ENCODE data around the gene RPS6KA4.

DNA sequence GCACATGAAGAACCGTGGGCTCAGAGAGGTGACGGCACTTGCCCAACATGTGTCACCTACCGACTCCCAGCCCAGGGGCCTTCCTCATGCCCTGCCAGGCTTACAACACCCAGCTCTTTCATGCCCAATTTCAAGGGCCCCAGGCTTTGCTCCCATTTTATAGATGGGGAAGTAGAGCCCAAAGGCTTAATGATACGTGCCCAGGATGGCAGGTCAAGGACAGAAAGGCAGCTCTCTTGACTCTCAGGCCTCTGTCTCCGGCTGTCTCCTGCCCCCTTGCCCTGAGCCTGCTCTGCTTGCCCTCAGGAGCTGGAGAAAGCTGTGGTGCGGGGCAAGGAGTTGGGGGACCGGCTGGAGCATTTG is 10.0 kb upstream of the RPS6KA4 start:
- TF ChIP-seq, protein P1, sequence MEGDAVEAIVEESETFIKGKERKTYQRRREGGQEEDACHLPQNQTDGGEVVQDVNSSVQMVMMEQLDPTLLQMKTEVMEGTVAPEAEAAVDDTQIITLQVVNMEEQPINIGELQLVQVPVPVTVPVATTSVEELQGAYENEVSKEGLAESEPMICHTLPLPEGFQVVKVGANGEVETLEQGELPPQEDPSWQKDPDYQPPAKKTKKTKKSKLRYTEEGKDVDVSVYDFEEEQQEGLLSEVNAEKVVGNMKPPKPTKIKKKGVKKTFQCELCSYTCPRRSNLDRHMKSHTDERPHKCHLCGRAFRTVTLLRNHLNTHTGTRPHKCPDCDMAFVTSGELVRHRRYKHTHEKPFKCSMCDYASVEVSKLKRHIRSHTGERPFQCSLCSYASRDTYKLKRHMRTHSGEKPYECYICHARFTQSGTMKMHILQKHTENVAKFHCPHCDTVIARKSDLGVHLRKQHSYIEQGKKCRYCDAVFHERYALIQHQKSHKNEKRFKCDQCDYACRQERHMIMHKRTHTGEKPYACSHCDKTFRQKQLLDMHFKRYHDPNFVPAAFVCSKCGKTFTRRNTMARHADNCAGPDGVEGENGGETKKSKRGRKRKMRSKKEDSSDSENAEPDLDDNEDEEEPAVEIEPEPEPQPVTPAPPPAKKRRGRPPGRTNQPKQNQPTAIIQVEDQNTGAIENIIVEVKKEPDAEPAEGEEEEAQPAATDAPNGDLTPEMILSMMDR (IDR thresholded peaks at IDR 0.05) = no peak
- TF ChIP-seq TAF1 (IDR thresholded peaks at IDR 0.05; ENCODE audit: borderline replicate concordance, low read depth, low read length) (no peak), RCOR1 (IDR thresholded peaks at IDR 0.05; ENCODE audit: low read length) (no peak), RAD21 (IDR thresholded peaks at IDR 0.05; ENCODE audit: low read length) (no peak), EZH2phosphoT487 (IDR thresholded peaks at IDR 0.05; ENCODE audit: borderline replicate concordance, low read depth) (no peak), FOXM1 (IDR thresholded peaks at IDR 0.05; ENCODE audit: low read depth) (no peak), POLR2AphosphoS5 (IDR thresholded peaks at IDR 0.05; ENCODE audit: low read depth, low read length) (no peak), FOSL2 (IDR thresholded peaks at IDR 0.05; ENCODE audit: borderline replicate concordance, low read depth) (no peak)
- TF ChIP-seq, protein P2, sequence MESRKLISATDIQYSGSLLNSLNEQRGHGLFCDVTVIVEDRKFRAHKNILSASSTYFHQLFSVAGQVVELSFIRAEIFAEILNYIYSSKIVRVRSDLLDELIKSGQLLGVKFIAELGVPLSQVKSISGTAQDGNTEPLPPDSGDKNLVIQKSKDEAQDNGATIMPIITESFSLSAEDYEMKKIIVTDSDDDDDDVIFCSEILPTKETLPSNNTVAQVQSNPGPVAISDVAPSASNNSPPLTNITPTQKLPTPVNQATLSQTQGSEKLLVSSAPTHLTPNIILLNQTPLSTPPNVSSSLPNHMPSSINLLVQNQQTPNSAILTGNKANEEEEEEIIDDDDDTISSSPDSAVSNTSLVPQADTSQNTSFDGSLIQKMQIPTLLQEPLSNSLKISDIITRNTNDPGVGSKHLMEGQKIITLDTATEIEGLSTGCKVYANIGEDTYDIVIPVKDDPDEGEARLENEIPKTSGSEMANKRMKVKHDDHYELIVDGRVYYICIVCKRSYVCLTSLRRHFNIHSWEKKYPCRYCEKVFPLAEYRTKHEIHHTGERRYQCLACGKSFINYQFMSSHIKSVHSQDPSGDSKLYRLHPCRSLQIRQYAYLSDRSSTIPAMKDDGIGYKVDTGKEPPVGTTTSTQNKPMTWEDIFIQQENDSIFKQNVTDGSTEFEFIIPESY (IDR thresholded peaks at IDR 0.05; ENCODE audit: borderline replicate concordance, low read depth) = no peak
- TF ChIP-seq, protein P3, sequence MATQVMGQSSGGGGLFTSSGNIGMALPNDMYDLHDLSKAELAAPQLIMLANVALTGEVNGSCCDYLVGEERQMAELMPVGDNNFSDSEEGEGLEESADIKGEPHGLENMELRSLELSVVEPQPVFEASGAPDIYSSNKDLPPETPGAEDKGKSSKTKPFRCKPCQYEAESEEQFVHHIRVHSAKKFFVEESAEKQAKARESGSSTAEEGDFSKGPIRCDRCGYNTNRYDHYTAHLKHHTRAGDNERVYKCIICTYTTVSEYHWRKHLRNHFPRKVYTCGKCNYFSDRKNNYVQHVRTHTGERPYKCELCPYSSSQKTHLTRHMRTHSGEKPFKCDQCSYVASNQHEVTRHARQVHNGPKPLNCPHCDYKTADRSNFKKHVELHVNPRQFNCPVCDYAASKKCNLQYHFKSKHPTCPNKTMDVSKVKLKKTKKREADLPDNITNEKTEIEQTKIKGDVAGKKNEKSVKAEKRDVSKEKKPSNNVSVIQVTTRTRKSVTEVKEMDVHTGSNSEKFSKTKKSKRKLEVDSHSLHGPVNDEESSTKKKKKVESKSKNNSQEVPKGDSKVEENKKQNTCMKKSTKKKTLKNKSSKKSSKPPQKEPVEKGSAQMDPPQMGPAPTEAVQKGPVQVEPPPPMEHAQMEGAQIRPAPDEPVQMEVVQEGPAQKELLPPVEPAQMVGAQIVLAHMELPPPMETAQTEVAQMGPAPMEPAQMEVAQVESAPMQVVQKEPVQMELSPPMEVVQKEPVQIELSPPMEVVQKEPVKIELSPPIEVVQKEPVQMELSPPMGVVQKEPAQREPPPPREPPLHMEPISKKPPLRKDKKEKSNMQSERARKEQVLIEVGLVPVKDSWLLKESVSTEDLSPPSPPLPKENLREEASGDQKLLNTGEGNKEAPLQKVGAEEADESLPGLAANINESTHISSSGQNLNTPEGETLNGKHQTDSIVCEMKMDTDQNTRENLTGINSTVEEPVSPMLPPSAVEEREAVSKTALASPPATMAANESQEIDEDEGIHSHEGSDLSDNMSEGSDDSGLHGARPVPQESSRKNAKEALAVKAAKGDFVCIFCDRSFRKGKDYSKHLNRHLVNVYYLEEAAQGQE (IDR thresholded peaks at IDR 0.05; ENCODE audit: low read depth, low read length) = no peak

Measured in SK-N-SH (cell line).